ENCODE measurements around the gene SMIM30. TPM values are rescaled to one million over a fixed set of nuclear protein-coding genes. Genes with fewer than 3 reads are reported as not detected.
"Not testable (repeated sequence)": the region's sequence is repeated elsewhere in the genome, so short reads cannot be mapped to it uniquely, and the experiment has no call there.

SMIM30 gene
- total RNA-seq, 1 donor from 2014 or later: 45.6 TPM

- H3K9me3 Mint-ChIP-seq: no peaks in the 10 kb centered on the region
- intact Hi-C loops (cut with micrococcal nuclease): no loop called here
- no peak overlapping the region for H3K4me3 Mint-ChIP-seq (ENCODE audit: low read depth)
- no peak for DNase-seq (ENCODE audit: low spot score)
- H3K27ac Mint-ChIP-seq: no peak overlapping the region
- H3K4me1 Mint-ChIP-seq (ENCODE audit: low read depth): peaks cover 5% of the 10 kb centered on the region
- H3K27me3 Mint-ChIP-seq (ENCODE audit: low read depth): no peaks in the 10 kb centered on the region
- H3K36me3 Mint-ChIP-seq (ENCODE audit: low read depth): no peaks in the 10 kb centered on the region
These were observed 15.7 kb upstream of the SMIM30 start for GRCh38 chr7:113134025-113134424.

- Mint-ChIP-seq H3K4me1 (ENCODE audit: low read depth) (peaks cover 5% of the 10 kb centered on the region), H3K36me3 (ENCODE audit: low read depth) (no peaks in the 10 kb centered on the region), H3K27ac (no peak overlapping the region), H3K9me3 (no peaks in the 10 kb centered on the region), H3K27me3 (ENCODE audit: low read depth) (no peaks in the 10 kb centered on the region), H3K4me3 (ENCODE audit: low read depth) (no peak overlapping the region)
- intact Hi-C loops (cut with micrococcal nuclease): no loop called here
- no peak for DNase-seq (ENCODE audit: low spot score)
These were observed 13.0 kb upstream of the SMIM30 start for GRCh38 chr7:113131367-113131766.

GRCh38 chr7:113128031-113128430 lies 9.7 kb upstream of the SMIM30 start:
- Mint-ChIP-seq H3K36me3 (ENCODE audit: low read depth) (no peaks in the 10 kb centered on the region), H3K27me3 (ENCODE audit: low read depth) (no peaks in the 10 kb centered on the region), H3K4me3 (ENCODE audit: low read depth) (no peak overlapping the region), H3K9me3 (no peaks in the 10 kb centered on the region), H3K4me1 (ENCODE audit: low read depth) (peaks cover 9% of the 10 kb centered on the region), H3K27ac (no peak overlapping the region)
- DNase-seq (ENCODE audit: low spot score): no peak
- intact Hi-C loops (cut with micrococcal nuclease): loop anchor here (10.0 kb wide), 1 partner anchor 333 kb away; the partner anchor contains the start of gene TMEM168

- H3K36me3 Mint-ChIP-seq (ENCODE audit: low read depth): no peaks in the 10 kb centered on the region
- no peaks in the 10 kb centered on the region for H3K27me3 Mint-ChIP-seq (ENCODE audit: low read depth)
- intact Hi-C loops (cut with micrococcal nuclease): loop anchor here (10.0 kb wide), 1 partner anchor 331 kb away; the partner anchor contains the start of gene TMEM168
- H3K4me1 Mint-ChIP-seq (ENCODE audit: low read depth): peaks cover 18% of the 10 kb centered on the region
- H3K9me3 Mint-ChIP-seq: no peaks in the 10 kb centered on the region
- DNase-seq (ENCODE audit: low spot score): no peak
- no peak overlapping the region for H3K27ac Mint-ChIP-seq
- no peak overlapping the region for H3K4me3 Mint-ChIP-seq (ENCODE audit: low read depth)
These were observed 7.4 kb upstream of the SMIM30 start for GRCh38 chr7:113125728-113126127.

GRCh38 chr7:113122744-113123143 lies 4.4 kb upstream of the SMIM30 start:
- Mint-ChIP-seq H3K4me1 (ENCODE audit: low read depth) (peaks cover 37% of the 10 kb centered on the region), H3K27me3 (ENCODE audit: low read depth) (no peaks in the 10 kb centered on the region), H3K4me3 (ENCODE audit: low read depth) (no peak overlapping the region), H3K36me3 (ENCODE audit: low read depth) (peaks cover 1% of the 10 kb centered on the region), H3K9me3 (no peaks in the 10 kb centered on the region), H3K27ac (peak overlapping the region; percentile 58)
- intact Hi-C loops (cut with micrococcal nuclease): loop anchor here (2.0 to 10.0 kb wide), 2 partner anchors 160 to 328 kb away; partner anchors contain the start of gene TMEM168
- DNase-seq (ENCODE audit: low spot score): no peak

- intact Hi-C loops (cut with micrococcal nuclease): loop anchor here (10.0 kb wide), 1 partner anchor 326 kb away; the partner anchor contains the start of gene TMEM168
- H3K36me3 Mint-ChIP-seq (ENCODE audit: low read depth): peaks cover 12% of the 10 kb centered on the region
- no peak overlapping the region for H3K4me3 Mint-ChIP-seq (ENCODE audit: low read depth)
- peak overlapping the region; percentile 61 for H3K27ac Mint-ChIP-seq
- peaks cover 43% of the 10 kb centered on the region for H3K4me1 Mint-ChIP-seq (ENCODE audit: low read depth)
- H3K27me3 Mint-ChIP-seq (ENCODE audit: low read depth): no peaks in the 10 kb centered on the region
- no peaks in the 10 kb centered on the region for H3K9me3 Mint-ChIP-seq
- no peak for DNase-seq (ENCODE audit: low spot score)
These were observed 2.3 kb upstream of the SMIM30 start for GRCh38 chr7:113120647-113121046.

- H3K9me3 Mint-ChIP-seq: no peaks in the 10 kb centered on the region
- DNase-seq (ENCODE audit: low spot score): no peak
- peak overlapping the region; percentile 94 for H3K4me3 Mint-ChIP-seq (ENCODE audit: low read depth)
- H3K27ac Mint-ChIP-seq: no peak overlapping the region
- H3K36me3 Mint-ChIP-seq (ENCODE audit: low read depth): peaks cover 18% of the 10 kb centered on the region
- H3K27me3 Mint-ChIP-seq (ENCODE audit: low read depth): no peaks in the 10 kb centered on the region
- peaks cover 43% of the 10 kb centered on the region for H3K4me1 Mint-ChIP-seq (ENCODE audit: low read depth)
- intact Hi-C loops (cut with micrococcal nuclease): loop anchor here (2.0 to 5.0 kb wide), 2 partner anchors 33 to 667 kb away; partner anchors contain the start of genes GPR85 and IFRD1
These were observed 1.1 kb upstream of the SMIM30 start for GRCh38 chr7:113119429-113119828.

GRCh38 chr7:113117374-113117774 lies 980 bp downstream of the SMIM30 start:
- Mint-ChIP-seq H3K27ac (peak overlapping the region; percentile 15), H3K36me3 (ENCODE audit: low read depth) (peaks cover 29% of the 10 kb centered on the region), H3K4me3 (ENCODE audit: low read depth) (peak overlapping the region; percentile 94), H3K4me1 (ENCODE audit: low read depth) (peaks cover 38% of the 10 kb centered on the region)
- not testable (repeated sequence) for H3K9me3 Mint-ChIP-seq; DNase-seq (ENCODE audit: low spot score); H3K27me3 Mint-ChIP-seq (ENCODE audit: low read depth)
- intact Hi-C loops (cut with micrococcal nuclease): loop anchor here (5.0 kb wide), 1 partner anchor 665 kb away; the partner anchor contains the start of gene IFRD1

GRCh38 chr7:113113912-113114311 lies 4.4 kb downstream of the SMIM30 start:
- intact Hi-C loops (cut with micrococcal nuclease): no loop called here
- no peak overlapping the region for H3K4me3 Mint-ChIP-seq (ENCODE audit: low read depth)
- H3K9me3 Mint-ChIP-seq: no peaks in the 10 kb centered on the region
- H3K27me3 Mint-ChIP-seq (ENCODE audit: low read depth): no peaks in the 10 kb centered on the region
- peaks cover 29% of the 10 kb centered on the region for H3K36me3 Mint-ChIP-seq (ENCODE audit: low read depth)
- no peak overlapping the region for H3K27ac Mint-ChIP-seq
- peaks cover 19% of the 10 kb centered on the region for H3K4me1 Mint-ChIP-seq (ENCODE audit: low read depth)
- DNase-seq (ENCODE audit: low spot score): no peak

- peaks cover 13% of the 10 kb centered on the region for H3K36me3 Mint-ChIP-seq (ENCODE audit: low read depth)
- no peak for DNase-seq (ENCODE audit: low spot score)
- H3K4me3 Mint-ChIP-seq (ENCODE audit: low read depth): no peak overlapping the region
These were observed 8.6 kb downstream of the SMIM30 start for GRCh38 chr7:113109718-113110117.

GRCh38 chr7:113100121-113100603 lies 18.2 kb downstream of the SMIM30 start:
- no peak for DNase-seq (ENCODE audit: low spot score)
- H3K36me3 Mint-ChIP-seq (ENCODE audit: low read depth): no peaks in the 10 kb centered on the region
- no peak overlapping the region for H3K27ac Mint-ChIP-seq
- H3K4me1 Mint-ChIP-seq (ENCODE audit: low read depth): no peaks in the 10 kb centered on the region
- no peaks in the 10 kb centered on the region for H3K9me3 Mint-ChIP-seq
- intact Hi-C loops (cut with micrococcal nuclease): no loop called here
- no peak overlapping the region for H3K4me3 Mint-ChIP-seq (ENCODE audit: low read depth)
- H3K27me3 Mint-ChIP-seq (ENCODE audit: low read depth): peaks cover 12% of the 10 kb centered on the region

More at GRCh38 chr7:113109718-113110117, 8.6 kb downstream of the SMIM30 start:
- intact Hi-C loops (cut with micrococcal nuclease): no loop called here
- H3K27me3 Mint-ChIP-seq (ENCODE audit: low read depth): no peaks in the 10 kb centered on the region
- H3K27ac Mint-ChIP-seq: no peak overlapping the region
- H3K9me3 Mint-ChIP-seq: no peaks in the 10 kb centered on the region
- H3K4me1 Mint-ChIP-seq (ENCODE audit: low read depth): peaks cover 6% of the 10 kb centered on the region

- H3K27ac Mint-ChIP-seq: no peak overlapping the region
- intact Hi-C loops (cut with micrococcal nuclease): no loop called here
- H3K36me3 Mint-ChIP-seq (ENCODE audit: low read depth): no peaks in the 10 kb centered on the region
- no peak overlapping the region for H3K4me3 Mint-ChIP-seq (ENCODE audit: low read depth)
- H3K4me1 Mint-ChIP-seq (ENCODE audit: low read depth): no peaks in the 10 kb centered on the region
- no peaks in the 10 kb centered on the region for H3K9me3 Mint-ChIP-seq
- DNase-seq (ENCODE audit: low spot score): no peak
- peaks cover 16% of the 10 kb centered on the region for H3K27me3 Mint-ChIP-seq (ENCODE audit: low read depth)
These were observed 19.0 kb downstream of the SMIM30 start for GRCh38 chr7:113099284-113099919.

- no peak overlapping the region for H3K27ac Mint-ChIP-seq
- no peak for DNase-seq (ENCODE audit: low spot score)
- H3K4me3 Mint-ChIP-seq (ENCODE audit: low read depth): no peak overlapping the region
- H3K27me3 Mint-ChIP-seq (ENCODE audit: low read depth): peaks cover 31% of the 10 kb centered on the region
- intact Hi-C loops (cut with micrococcal nuclease): no loop called here
- no peaks in the 10 kb centered on the region for H3K4me1 Mint-ChIP-seq (ENCODE audit: low read depth)
- no peaks in the 10 kb centered on the region for H3K36me3 Mint-ChIP-seq (ENCODE audit: low read depth)
- no peaks in the 10 kb centered on the region for H3K9me3 Mint-ChIP-seq
These were observed 23.7 kb downstream of the SMIM30 start for GRCh38 chr7:113094517-113095249.
